COR-L47 (cell line): ENCODE measurements around the gene POP7.

Experiments
- DNase-seq: peaks from one replicate; lab custom pipeline; 2025; lab: John Stamatoyannopoulos, UW

Gene POP7

DNA sequence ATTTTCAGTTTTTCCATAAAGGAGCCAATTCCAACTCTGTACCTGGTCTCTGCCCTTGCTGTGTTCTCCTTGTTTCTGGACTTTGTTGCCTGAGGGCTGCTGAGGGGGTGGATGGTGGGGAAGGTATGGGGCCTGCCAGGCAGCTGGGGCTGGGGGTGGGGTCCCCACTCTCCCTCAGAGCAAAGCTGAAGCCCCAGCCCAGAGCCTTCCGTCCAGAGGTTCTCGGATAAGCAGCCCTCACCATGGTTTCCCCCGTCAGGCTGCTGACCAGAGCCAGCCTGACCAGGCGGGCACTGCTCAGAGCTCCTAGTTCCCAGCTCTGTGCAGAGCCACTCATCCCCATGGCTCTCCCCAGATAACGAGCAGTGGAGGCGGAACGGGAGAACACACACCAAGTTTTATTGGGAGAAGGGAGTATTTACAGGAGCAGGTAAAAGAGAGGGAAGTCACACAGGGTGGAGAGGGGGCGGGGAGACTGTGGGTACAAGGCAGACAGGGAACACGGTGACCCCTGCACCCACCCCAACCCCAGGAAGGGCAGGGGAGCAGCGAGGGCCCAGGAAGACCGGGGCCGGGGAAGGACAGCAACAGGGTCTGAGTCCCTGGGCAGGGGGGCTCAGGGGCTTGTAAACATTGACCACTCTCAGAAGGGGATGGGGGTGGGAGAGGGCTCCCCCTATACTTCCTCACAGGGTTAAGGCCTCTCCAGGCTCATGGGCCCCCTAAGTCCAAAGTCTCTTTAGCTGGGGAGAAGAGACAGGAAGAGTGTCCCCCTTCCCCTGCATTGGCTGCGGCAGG lies 26.6 kb upstream of the POP7 start:
- no peak for DNase-seq

DNA sequence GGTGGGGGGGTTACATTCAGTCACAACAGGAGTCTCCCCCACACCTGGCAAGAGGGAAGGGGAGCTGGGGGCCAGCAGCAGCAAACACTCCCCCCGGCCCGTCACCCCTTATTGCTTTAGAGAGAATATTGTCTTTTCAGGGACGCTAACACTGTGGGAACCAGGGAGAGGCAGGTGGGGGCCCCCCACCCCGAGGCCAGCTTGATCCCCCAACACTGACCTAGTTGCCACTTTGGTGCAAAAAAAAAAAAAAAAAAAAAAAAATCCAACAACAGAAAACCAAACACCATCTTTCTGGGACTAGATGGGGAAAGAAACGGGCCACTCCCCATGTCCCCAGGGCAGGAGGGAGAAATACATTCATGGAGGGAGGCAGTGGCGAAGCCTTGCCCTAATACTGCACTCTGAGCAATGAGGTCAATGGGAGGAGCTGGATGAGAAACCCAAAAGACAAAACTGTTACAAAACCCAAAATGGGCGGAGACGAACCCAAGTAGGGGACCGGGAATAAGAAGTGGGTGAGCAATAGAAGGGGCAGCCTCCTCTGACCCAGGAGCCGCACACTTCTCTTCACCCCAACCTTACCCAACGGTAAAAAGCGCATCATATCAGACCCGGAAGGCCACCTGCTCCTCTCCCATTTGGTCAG lies 25.9 kb upstream of the POP7 start:
- no peak for DNase-seq

GRCh38 chr7:100680576-100681271 lies 25.2 kb upstream of the POP7 start:
- no peak for DNase-seq

DNA sequence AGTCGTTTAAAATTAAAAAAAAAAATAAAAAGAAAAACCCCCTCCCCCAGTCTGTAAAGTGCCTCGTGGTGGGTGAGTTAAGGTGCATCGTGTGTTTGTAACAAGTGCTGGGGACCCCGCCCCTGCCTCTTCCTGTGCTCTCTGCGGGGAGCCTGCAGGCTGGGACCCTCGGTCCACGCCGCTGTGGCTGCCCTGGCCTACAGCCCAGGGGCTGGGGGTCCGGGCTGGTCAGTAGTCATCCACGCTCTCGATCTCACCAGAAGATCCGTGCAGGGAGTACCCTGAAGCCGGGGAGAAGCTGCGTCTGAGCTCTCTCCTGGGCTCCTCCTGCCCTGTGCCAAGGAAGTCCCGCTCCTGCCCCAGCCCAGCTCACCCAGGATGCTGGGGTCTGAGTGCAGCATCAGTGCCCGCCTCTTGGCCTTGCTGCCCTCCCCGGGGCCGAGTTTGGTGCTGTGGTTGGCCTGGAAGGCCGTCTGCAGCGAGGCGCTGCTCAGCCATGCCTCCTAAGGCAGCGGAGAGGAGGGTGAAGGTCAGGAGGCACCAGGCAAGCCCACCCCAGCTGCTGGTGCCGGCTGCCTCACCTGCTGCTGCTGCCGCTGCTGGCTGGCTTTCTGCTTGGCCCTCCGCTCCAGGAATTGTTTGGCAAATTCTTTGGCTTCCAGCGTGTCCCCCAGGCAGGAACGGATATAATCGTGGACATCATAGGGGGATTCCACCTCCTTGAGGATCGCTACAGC lies 24.3 kb upstream of the POP7 start:
- no peak for DNase-seq

DNA sequence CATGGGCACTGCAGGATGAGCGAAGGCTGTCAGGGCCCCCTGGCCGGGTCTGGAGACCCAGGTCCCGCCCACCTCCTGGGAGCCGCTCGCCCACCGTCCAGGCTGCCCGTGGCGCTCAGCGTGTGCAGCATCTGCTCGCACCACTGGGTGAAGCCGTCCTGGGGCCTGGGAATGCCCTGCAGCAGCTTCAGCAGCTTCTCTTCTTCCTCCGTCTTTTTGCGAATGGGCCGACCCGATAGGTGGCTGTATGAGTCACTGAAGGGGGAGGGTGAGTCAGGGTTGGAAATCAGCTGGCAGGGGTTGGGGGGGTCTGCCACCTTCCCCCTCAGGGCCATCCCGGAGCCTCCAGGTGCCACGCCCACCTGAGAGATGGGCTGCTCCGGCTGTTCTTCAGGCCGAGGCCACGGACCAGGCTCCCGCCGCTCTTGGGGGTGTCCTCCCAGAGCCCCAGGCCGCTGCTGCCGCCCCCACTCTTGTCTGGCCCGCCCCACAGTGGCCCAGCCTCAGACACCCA lies 23.6 kb upstream of the POP7 start:
- DNase-seq: no peak

DNA sequence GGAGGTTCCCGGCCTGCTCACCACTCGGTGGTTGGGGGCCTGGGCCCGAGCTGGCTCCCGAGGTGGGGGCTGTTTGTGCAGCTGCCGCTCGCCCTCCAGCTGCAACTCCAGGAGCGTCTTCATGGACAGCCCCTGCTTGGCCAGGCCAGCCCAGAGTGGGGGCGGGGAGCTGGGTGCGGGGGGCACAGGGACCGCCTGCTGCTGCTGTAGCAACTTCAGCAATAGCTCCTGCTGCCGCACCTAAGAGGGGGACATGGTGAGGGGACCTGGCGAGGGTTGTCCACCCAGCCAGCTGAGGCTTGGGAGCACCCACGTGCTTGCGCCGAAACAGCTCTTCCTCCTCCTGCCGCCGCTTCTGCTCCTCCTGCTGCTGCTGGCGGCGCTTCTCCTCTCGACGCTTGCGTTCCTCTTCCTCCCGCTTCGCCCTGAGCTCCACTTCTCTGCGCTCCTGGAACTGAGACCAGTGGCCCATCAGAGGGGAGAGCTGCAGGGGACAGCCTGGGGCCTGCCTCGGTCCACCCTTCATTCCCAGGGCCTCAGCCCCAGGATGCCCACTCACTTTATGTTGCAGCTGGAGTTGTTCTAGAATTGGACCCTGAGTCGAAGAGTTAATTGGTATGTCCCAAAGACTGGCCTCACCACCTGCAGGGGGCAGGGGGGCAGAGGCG lies 22.8 kb upstream of the POP7 start:
- DNase-seq: no peak

DNA sequence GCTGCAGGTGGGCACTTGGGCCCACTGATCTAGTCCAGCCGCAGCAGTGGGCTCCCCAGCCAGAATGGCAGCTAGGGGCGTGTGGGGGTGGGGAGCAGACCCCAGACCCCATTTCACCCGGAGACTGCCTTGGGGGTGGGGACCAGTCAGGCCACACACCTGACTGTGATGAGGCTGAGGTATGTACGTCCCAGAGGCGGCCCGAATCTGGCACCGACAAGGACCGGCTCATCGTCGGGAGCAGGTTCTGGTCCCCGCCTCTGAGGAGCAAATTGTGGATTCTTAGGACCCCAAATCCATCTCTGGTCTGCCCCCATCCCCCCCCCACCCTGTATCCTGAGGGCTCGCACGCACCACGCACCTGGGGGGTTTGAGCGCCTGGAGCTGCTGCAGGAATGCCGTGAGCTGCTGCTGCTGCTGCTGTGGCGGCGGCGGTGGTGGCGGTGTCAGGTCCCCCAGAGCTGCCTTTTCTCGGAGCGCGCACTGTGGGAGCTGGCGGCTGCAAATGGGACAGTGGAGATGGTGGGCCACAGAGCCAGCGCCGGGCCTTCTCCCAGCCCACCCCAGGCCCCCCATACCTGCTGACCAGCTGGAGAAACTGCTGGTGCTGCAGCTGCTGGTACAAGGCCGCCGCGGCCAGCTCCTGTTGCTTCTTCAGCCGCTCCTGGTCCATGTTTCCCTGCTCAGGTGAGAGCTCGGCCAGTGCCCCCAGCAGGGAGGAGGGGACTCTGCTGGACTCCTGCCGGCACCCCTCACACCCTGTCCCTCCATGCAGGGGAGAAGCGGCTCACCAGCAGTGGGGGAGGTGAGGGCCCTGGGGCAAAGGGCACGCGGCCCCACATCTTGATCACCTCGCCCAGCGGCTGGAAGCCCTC lies 22.0 kb upstream of the POP7 start:
- DNase-seq: no peak

DNA sequence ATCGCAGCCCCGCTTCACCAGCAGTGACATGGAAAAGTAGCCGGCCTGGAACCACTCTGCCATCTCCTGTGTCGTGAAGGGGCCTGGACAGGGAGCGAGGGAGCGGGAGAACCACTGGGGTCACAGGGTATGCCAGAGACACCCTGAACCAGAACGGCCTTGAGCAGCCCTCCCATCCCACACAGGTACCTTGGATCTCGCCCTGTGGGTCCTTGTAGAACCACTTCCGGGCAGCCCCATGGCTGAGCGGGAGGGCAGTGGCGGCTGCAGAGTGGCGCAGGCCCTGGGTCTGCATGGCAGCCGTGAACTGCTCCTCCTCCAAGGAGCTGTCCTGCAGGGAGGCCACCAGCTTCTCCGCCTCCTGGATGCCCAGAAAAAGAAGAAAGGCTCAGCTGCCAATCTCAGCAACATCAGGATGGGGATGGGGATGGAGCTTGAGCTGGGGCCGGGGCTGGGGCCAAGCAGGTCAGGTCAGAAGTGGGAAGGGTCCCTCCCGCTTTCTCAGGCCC lies 21.3 kb upstream of the POP7 start:
- no peak for DNase-seq

- no peak for DNase-seq
These were observed 20.8 kb upstream of the POP7 start for GRCh38 chr7:100685049-100685605.

GRCh38 chr7:100685631-100686145 lies 20.2 kb upstream of the POP7 start:
- DNase-seq: no peak

GRCh38 chr7:100686201-100686821 lies 19.6 kb upstream of the POP7 start:
- DNase-seq: no peak

GRCh38 chr7:100686822-100687211 lies 19.1 kb upstream of the POP7 start:
- DNase-seq: no peak

DNA sequence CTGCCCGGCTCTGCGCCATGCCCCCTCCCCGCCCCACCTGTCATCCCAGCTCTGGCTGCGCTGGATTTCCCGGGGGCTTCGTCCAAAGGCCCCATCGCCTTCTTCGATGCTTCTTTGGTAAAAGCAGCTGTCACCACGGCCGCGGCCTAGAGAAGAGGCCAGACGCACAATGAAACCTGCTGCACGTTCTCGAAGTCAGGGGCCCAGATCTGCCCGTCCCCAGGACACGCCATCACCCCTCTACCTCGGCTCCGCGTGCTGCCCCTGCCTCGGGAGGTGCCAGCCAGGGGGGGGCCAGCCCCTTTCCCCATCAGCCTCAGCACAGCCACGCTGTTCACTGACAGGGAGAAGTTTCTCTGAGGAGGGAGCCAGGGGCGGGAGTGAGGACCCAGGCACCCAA lies 18.7 kb upstream of the POP7 start:
- no peak for DNase-seq

GRCh38 chr7:100687751-100688300 lies 18.1 kb upstream of the POP7 start:
- DNase-seq: no peak

- DNase-seq: no peak
These were observed 17.5 kb upstream of the POP7 start for GRCh38 chr7:100688326-100688860.

- DNase-seq: no peak
These were observed 16.4 kb upstream of the POP7 start for GRCh38 chr7:100689230-100690135.

DNA sequence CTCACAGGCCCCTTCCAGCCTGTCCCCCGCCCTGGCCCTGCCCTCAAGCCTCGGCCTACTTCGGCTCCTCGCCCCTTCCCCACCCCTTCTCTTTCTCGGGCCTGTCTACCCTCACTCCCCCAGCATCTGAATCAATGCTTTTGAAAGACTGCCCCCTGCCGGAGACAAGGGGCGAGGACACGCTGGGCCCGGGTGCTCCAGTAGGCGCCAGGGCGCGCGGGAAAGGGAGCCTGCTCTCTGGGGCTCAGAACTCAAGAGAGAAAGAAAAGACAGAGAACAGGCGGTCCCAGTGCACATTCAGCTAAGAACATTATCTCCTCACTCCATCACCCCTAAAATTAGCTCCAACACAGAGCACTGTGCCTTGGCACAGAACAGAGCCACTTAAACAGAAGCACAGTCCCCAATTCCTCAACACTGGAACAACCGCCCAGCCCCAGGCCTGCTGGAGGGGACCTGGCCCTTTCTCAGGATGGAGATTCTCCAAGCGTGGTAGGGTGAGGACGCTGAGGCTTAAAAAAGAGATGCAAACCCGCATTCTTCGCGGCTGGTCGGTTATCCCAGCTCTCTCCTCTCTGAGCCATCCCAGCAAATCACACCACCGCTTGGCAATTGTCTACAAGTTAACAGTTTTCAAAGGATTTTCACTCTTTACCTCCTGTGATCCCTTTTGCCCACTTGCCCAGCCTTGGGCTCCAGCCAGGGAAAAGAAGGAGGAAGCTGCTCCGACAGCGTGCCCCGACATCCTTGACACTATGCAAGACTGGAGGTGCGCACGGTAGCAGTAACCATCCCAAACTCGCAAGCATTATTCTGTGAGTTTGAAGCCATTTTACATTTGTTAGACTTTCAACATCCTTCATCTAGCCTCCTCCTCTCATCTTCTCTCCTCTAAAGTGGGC lies 14.0 kb upstream of the POP7 start:
- peak; percentile 37 for DNase-seq
